Endothelial cell of umbilical vein (primary cell): ENCODE measurements around the gene YTHDC1.

ENCODE experiments used
- CTCF ChIP-seq, 2 donors: IDR thresholded peaks; 1 replicate in 1 of 2; 2 replicates in 1 of 2; pipeline ENCODE4 v1.5.1; 2011; ENCODE audit warnings: low read length in 2 of 2, mild to moderate bottlenecking in 2 of 2, moderate library complexity in 2 of 2, control low read depth in 1 of 2, inconsistent platforms in 1 of 2, low read depth in 1 of 2; ENCODE audit not compliant: insufficient read depth in 1 of 2; ENCODE audit errors: extremely low read depth in 1 of 2
- FOS ChIP-seq: IDR thresholded peaks from 2 replicates; pipeline ENCODE4 v1.6.1; 2011; ENCODE audit warnings: mild to moderate bottlenecking, low read length, moderate library complexity, borderline replicate concordance; ENCODE audit not compliant: insufficient read depth
- JUN ChIP-seq: IDR thresholded peaks from 2 replicates; pipeline ENCODE4 v1.6.1; 2011; ENCODE audit warnings: borderline replicate concordance, low read depth; ENCODE audit not compliant: insufficient read length, insufficient read depth
- POLR2AphosphoS5 ChIP-seq: IDR thresholded peaks from 2 replicates; pipeline ENCODE4 v1.6.1; 2012; ENCODE audit warnings: low read depth, mild to moderate bottlenecking, control low read depth, low read length, moderate library complexity; ENCODE audit not compliant: insufficient read depth

GRCh38 chr4:68399306-68399705, 49.4 kb upstream of the YTHDC1 start:
- no peak for TF ChIP-seq JUN
- TF ChIP-seq CTCF (IDR thresholded peaks at IDR 0.05; ENCODE audit: extremely low read depth in 1 of 2, insufficient read depth in 1 of 2, low read depth in 1 of 2, low read length in 2 of 2): no peak
- no peak for TF ChIP-seq FOS
- TF ChIP-seq POLR2AphosphoS5: no peak
